NCI-H524 (cell line): ENCODE data around the gene EHBP1.
A peak's percentile ranks its signal among the peaks of the same experiment; 100 is the strongest.
"Not testable (repeated sequence)": the region's sequence is repeated elsewhere in the genome, so short reads cannot be mapped to it uniquely, and the experiment has no call there.

Source experiments
- DNase-seq, 2 experiments: peaks; one replicate each; lab custom pipeline; 2025; lab: John Stamatoyannopoulos, UW

EHBP1 gene

DNA sequence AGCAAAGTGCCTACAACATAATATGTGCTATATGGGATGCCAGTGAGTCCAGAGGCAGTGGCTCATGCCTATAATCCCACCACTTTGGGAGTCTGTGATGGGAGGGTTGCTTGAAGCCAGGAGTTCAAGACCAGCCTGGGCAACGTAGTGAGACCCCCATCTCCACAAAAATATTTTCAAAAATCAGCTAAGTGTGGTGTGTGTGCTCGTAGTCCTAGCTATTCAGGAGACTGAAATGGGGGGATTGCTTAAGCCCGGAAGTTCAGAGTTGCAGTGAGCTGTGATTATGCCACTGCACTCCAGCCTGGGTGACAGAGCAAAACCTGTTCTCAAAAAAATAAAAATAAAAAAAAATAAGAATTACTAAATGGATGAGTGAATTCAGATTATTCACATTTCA, 368.5 kb downstream of the EHBP1 start:
- DNase-seq: no peak

DNA sequence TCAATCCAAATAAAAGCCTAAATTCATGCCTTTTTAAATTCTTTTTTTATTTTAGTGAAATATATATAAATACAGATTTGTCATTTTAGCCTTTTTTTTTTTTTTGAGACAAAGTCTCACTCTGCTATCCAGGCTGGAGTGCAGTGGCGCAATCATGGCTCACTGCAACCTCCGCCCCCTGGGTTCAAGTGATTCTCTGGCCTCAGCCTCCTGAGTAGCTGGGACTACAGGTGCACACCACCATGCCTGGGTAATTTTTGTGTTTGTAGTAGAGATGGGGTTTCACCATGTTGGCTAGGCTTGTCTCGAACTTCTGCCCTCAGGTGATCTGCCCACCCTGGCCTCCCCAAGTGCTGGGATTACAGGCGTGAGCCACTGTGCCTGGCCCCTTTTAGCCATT, 368.9 kb downstream of the EHBP1 start:
- DNase-seq: not testable (repeated sequence)

DNA sequence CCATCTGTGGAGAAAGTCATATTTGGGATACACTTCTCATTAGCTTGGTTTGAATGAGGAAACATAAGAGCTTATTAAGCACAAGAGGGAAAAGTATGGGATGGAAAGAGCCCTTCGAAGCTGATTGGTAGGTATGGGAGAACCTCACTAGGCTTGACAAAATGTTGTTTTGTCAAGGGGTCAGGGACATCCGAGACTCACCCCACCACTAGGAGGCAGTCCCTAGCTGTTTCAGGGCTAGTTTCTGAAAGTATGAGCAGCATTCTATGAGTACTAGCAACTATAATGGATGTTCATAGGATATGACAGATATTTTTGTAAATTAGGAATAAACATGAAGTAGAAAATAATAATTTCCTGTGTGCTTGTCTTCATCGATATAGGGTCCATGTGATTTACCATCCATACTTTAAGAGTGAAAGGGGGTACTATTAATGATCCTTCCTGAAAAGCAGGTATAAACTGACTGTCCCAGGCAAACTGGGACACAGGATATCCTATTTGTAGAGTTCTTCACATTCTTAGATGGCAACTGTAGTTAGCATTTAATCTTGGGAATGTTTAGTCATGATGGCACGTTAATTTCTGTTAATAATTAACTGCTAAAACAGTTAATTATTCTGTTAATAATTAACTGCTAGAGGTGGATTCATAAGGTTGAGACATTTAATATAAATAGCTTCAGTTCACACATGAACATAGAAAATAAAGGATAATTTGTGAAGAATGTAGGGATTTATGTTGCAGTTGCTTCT, 373.5 kb downstream of the EHBP1 start:
- peak in 1 of 2 experiments; percentile 25 for DNase-seq

DNA sequence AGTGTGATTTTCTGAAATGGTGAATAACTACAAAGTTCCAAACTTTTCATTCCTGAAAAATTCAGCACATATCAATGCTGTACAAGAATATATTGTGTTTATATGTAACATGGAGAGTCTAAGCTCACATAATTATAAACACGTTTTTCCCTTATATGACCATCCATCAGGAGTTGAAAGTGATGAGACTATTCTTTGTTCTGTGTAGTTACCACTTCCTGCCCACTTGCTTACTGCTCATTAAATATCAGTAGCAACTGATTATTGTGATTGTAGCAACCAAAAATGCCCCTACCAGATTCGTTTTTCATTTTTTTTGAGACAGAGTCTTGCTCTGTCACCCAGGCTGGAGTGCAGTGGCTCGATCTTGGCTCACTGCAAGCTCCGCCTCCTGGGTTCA, 375.9 kb downstream of the EHBP1 start:
- no peak for DNase-seq

DNA sequence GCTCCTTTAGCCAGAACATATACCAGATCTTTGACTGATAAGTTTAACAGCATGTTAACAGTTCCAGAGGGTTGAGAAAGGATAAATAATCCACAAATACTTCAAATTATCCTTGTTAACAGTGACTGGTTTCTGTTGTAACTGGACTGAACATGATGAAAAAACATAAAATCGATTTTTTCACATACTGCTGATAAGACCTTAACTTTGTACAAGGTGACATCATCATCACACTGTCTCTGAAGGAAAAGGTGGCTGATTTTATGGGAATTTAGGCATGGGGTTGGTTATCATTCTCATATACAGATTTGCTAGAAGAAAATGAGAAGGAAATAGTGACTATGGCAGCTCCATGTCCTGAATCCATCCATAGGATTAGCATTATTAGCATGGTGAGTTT, 381.2 kb downstream of the EHBP1 start:
- no peak for DNase-seq

DNA sequence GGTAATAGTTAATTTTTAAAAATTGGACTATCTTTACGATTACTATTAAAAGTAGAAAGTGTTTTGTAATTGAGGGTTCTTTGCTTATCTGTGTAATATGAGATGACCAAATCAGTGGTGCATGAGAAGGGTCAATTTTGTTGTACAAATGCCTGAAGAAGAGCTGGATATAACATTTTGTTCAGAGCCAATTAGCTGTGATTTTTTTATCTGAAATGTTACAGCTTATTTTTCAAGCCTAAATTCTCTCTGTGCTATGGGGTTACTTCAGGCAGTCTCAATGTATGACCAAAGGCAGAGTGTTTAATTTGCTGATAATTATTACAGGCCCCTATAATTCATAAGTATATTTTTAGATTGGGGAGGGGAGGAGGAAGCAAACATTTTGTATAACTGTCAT, 386.9 kb downstream of the EHBP1 start:
- DNase-seq: no peak

DNA sequence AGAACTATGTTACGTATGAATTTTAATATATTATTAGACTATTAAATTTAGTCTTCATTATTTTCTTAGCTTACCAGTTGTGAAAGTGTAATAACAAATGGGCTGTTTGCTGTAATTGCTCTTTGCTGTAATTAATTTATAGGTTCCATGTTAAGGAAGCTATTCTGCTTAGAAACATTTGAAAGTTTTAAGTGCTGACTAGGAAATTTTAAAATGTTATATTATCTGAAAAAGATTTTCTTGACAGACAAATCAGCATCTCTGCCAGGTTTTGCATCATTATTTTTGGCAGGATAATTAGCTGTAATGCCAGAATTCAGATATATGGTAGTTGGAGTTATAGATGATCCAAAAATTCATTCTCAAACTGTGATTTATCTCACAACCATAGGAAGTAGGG, 387.3 kb downstream of the EHBP1 start:
- no peak for DNase-seq

DNA sequence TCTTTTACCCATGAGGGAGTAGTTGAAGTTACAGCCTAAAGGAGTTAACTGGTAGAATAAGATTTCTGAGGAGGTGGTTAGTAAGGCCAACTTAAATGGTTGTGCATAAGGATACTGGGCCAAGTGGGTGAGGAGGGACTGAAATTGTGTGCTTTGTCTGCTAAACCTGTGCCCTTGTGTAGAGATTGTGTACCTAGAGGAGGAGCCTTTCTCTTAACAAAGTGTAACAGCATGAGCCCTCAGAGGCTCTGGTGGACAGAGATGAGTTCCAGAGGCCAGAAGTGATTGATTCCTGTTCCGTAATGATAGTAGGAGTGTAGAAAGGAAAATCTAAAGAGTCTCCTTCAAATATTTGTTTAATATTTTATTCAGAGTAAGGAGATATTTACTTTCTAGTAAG, 388.0 kb downstream of the EHBP1 start:
- no peak for DNase-seq
